Measurements from ENCODE around the gene CPNE5.
"Not testable (repeated sequence)": the region's sequence is repeated elsewhere in the genome, so short reads cannot be mapped to it uniquely, and the experiment has no call there.

The CPNE5 gene

GRCh38 chr6:36704961-36705577 lies 134.2 kb downstream of the CPNE5 start:
- DNase-seq (ENCODE audit: low read depth in 3 of 3), result not testable (repeated sequence)

DNA sequence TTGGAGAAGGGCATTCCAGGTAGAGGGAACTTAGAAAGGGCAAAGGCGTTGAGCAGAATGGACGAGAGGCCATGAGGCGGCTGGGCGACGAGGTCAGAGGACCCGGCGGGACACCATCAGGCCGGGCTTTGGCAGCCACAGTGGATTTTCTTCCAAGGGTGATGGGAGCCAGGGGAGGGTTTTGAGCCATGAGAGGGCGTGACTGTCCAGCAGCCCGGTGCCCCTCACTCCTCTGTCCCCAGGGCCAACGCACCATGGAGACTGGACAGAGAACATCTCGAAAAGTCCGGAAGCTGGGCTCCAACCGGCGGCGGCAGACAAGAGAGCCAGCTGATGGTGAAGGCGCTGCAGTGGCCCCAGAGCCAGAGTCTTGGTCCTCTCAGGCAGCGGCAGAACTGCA lies 135.3 kb downstream of the CPNE5 start:
- DNase-seq (ENCODE audit: low read depth in 3 of 3), result no peak

GRCh38 chr6:36703081-36703606 lies 136.1 kb downstream of the CPNE5 start:
- no peak for DNase-seq (ENCODE audit: low read depth in 3 of 3)

DNA sequence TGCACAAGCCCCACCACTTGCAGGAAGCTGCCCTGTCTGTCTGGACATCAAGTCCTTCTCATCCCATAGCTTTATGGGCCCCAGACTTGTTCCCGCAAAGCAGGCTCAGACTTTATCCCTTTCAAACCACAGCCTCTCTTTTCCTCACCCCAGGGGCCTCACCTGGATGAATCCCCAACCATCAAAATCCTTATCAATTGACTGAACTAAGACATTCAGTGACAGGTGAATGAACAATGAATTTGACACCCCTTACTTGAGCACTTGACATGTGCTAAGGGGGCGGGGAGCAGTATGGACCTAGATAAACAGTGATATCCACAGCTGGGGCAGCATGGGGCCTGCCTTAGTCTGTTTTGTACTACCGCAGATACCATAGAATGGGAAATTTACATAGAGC lies 136.6 kb downstream of the CPNE5 start:
- DNase-seq (ENCODE audit: low read depth in 3 of 3), result no peak

DNA sequence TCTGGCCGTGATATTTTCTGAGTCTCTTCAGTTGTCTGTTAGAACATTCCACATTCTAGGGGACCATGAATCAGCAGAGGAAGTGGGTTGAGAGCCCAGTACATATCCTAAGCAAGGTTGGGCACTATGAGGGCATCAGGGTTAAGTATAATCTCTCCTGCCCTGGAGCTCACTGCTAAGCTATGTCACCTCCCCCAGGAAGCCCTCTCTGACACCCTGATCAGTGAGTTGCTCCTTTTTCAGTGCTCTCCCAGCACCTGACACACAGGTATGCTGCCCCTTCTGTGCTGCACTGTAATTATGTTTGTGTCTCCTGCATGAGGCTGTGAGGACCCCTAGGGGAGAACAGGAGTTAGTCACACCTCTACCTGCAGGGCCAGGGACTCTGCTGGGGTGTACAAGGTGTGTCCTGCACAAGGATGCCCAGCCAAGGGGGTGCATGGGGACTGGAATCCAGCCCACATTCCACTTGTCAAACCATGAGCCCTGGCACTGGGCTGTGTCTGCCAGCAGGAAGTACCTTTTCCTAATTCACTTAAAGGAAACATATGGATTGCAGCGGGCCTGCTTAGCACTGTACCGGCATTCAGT lies 137.7 kb downstream of the CPNE5 start:
- no peak for DNase-seq (ENCODE audit: low read depth in 3 of 3)

DNA sequence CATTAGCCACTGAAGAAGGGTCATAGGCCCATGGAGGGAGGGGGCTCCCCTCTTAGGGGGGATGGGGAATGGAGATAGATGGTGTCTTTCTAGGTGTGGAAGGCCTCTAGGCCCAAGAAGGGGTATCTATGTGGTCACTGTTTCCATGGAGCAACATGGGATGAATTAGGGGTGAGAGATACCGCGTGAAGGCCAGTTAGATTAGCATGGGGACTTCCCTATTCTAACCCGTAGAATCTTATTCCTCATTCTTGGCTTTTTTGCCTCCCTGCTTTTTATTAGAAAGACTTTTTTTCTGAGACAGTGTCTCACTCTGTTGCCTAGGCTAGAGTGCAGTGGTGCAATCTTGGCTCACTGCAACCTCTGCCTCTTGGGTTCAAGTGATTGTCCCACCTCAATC lies 138.4 kb downstream of the CPNE5 start:
- DNase-seq (ENCODE audit: low read depth in 3 of 3), result no peak

GRCh38 chr6:36700071-36700812 lies 139.0 kb downstream of the CPNE5 start:
- DNase-seq (ENCODE audit: low read depth in 3 of 3), result no peak

GRCh38 chr6:36699348-36699747 lies 139.9 kb downstream of the CPNE5 start:
- DNase-seq (ENCODE audit: low read depth in 3 of 3), result no peak

GRCh38 chr6:36698871-36699271 lies 140.4 kb downstream of the CPNE5 start:
- DNase-seq (ENCODE audit: low read depth in 3 of 3), result no peak

DNA sequence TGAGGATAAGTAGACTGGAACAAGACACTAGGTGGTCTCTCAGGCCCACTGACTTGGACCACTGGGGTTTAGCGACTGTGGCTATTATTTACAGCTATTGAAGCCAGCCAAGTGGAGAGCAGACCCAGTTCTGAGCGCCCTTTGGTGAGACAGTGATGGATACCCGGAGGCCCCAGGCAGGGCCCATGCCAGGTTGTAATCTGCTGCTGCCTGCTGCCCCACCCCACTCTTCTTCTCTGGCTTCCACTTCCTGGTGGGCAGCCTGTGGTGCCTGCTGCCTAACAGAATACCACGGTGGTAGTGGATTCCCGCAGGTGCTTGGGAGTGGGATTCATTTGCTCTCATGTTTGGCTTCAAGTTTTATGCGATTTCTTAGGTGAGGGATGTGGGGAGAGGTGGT lies 141.0 kb downstream of the CPNE5 start:
- no peak for DNase-seq (ENCODE audit: low read depth in 3 of 3)

DNA sequence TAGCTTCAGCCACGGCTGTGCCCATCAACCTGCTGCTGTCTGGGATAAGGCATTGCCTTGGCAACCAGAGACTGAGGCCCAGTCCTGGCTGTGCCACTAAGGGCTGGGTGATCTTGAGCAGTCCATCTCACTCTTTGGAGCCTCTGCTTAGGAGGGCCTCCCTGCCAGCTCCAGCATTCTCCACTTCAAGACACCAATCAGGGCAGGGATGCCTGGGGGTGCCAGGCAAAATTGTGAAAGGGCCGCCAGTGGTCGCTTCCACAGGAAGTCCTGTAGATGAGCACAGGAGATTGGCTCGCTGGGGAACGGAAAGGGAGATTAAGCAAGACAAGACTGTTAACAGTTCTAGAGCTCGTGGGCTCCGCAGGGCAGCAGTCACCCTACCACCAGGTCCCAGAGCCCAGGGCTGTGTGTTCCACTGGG lies 141.8 kb downstream of the CPNE5 start, which contains the start of gene RAB44:
TSS of gene RAB44 (plus strand) at position 346 of the 423 bp plus-strand sequence. CDS start 6,410 bp downstream, outside the sequence.
- no peak for DNase-seq (ENCODE audit: low read depth in 3 of 3)

- DNase-seq (ENCODE audit: low read depth in 3 of 3), result no peak
Observed at GRCh38 chr6:36695414-36695813, 143.8 kb downstream of the CPNE5 start.

GRCh38 chr6:36694616-36695015 lies 144.6 kb downstream of the CPNE5 start:
- DNase-seq (ENCODE audit: low read depth in 3 of 3), result no peak

DNA sequence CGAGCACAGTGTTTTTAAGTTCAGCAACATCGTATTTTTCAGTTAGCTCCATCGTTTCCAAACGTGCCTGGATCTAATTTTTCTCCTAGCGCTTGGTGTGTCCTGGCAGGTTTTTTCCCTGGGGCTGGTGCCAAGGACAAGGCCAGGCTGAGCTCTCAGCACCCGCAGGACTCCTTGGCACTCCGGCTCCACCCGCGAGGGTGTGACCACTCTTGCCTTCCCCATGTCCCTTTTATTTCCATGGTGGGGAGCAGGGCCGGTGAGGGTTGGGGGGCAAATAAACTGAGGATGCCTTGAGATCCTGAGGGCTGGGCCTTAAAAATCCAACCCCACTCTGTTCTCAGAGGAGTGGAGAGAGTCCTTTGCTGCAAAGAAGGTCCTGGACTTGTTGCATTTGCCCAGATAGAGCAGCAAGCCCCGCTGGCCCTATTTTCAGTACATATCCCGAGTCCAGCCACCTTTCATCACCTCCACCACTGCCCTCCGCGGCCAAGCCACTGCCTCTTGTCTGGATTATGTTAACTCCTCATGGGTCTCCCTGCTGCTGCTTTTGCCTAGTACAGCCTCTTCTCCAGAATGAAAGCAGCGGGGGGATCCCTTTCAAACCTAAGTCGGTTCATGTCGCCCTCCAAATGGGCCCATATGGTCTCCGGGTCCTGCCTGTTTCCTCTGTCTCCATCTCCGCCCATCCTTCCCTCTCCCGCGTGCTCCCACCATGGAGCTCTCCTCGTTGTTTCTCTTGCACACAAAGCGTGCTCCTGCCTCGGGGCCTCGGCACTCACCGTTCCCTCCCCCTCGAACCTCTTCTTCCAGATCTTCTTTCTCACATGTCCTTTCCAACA lies 146.2 kb downstream of the CPNE5 start:
- DNase-seq (ENCODE audit: low read depth in 3 of 3), result no peak

DNA sequence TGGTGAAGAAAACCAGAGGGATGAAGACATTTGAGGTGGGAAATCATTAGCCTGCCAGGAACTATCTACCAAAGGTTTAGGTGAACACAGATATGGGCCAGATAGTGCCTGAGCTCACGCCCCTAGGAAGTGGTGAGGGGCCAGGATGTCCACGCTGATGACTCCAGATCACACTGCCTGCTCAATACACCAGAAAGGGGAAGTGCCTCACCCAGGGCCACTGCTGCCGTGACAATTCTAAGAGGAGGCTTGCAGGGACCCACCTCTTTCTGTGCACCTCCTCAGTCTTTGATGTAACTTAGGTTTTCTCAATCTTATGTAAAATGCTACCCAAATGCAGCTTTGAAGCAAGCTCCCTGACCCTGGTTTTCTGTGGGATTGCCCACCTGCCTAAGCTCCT lies 147.0 kb downstream of the CPNE5 start:
- no peak for DNase-seq (ENCODE audit: low read depth in 3 of 3)

DNA sequence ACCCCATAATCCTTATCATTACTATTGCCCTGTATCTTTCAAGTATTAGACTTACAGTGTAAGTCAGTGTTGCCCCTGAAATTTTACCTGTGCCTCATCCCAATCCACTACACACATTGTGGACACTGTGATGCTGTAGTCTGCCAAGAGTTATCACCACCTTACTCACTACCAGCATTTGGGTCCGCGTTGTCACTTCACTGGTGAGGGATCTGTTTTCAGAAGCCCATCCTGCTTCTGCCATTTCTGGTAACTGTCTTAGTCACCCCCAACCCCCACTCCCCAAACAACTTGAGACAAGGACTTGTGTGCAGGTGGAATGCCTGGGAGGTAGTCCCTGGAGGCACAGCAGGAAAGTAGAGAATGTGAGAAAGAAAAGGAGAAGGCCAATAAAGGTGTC lies 147.6 kb downstream of the CPNE5 start:
- DNase-seq (ENCODE audit: low read depth in 3 of 3), result no peak

DNA sequence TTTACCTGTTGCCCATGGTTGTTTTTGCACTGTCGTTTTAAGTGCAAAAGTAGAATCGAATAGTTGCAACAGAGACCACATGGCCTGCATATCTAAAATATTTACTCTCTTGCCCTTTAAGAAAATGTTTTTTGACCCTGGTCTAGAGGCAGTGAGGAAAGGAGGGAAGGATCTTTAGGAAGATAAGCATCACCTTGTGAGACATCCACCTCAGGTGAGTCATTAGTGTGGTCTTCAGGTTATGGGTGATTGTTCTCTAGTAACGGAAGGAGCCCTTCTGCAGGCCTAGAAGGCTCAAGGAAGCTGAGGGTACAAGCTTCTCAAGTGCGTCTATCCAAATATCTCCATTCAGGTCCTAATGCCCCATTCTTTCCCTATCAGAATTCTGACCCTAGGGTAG lies 148.2 kb downstream of the CPNE5 start:
- no peak for DNase-seq (ENCODE audit: low read depth in 3 of 3)
